Stimulated activated naive CD8-positive, alpha-beta T cell treated with anti-CD3 and anti-CD28 coated beads, Interleukin-15, Interleukin-2, amounts not matched to agents 100 ng/mL and 50 ng/mL, for 24 hours (primary cell): Measurements from ENCODE around the gene PTER.

Experiments used
- H3K27ac Mint-ChIP-seq: one replicate; pipeline ENCODE4 v1.8.0; 2021; ENCODE audit warnings: mild to moderate bottlenecking, mixed read lengths
- H3K27me3 Mint-ChIP-seq: one replicate; pipeline ENCODE4 v1.8.0; 2021; ENCODE audit warnings: mixed read lengths
- H3K36me3 Mint-ChIP-seq: one replicate; pipeline ENCODE4 v1.8.0; 2021; ENCODE audit warnings: low read depth, mixed read lengths
- H3K4me1 Mint-ChIP-seq: one replicate; pipeline ENCODE4 v1.8.0; 2021; ENCODE audit warnings: low read depth, mixed read lengths
- H3K4me3 Mint-ChIP-seq: one replicate; pipeline ENCODE4 v1.8.0; 2021; ENCODE audit warnings: mild to moderate bottlenecking, mixed read lengths
- H3K9me3 Mint-ChIP-seq: one replicate; pipeline ENCODE4 v1.8.0; 2021; ENCODE audit warnings: mixed read lengths

Gene PTER

GRCh38 chr10:16442914-16443313 lies 6.1 kb downstream of the PTER start:
- Mint-ChIP-seq H3K36me3 (peaks cover 73% of the 10 kb centered on the region), H3K27me3 (no peaks in the 10 kb centered on the region), H3K27ac (no peak overlapping the region), H3K4me3 (no peak overlapping the region), H3K9me3 (no peaks in the 10 kb centered on the region), H3K4me1 (peaks cover 41% of the 10 kb centered on the region)

DNA sequence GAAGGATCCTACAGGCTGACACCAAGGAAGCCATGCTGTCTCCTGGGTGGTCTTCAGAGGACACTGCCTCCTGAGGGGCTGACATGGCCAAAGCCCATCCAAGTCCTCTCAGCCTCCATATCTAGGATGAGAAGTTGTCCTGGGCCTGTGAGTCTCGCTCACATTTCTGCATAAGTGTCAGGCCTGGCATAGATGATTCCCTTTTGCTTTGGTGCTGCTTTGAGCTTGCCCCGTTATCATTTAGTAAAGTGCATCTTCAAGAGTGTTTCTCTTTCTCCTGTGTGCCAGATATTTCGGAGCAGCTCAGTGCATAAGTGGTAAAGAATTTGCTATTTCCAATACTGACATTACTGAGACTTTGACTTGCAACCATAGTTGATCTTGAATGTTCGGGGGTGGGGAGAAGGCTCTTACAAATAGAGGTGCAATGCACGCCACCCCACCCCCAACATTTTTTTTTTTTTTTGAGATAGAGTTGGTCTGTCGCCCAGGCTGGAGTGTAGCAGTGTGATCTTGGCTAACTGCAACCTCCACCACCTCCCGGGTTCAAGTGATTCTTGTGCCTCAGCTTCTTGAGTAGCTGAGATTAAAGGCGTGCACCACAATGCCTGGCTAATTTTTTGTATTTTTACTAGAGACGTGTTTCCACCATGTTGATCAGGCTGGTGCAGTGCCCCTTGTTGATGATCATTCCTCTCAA lies 9.1 kb downstream of the PTER start:
- no peak overlapping the region for H3K27ac Mint-ChIP-seq
- peaks cover 68% of the 10 kb centered on the region for H3K36me3 Mint-ChIP-seq
- no peaks in the 10 kb centered on the region for H3K27me3 Mint-ChIP-seq
- H3K4me3 Mint-ChIP-seq = no peak overlapping the region
- H3K4me1 Mint-ChIP-seq = peaks cover 13% of the 10 kb centered on the region
- H3K9me3 Mint-ChIP-seq = no peaks in the 10 kb centered on the region

GRCh38 chr10:16449454-16449853 lies 12.6 kb downstream of the PTER start:
- peaks cover 50% of the 10 kb centered on the region for H3K36me3 Mint-ChIP-seq
- H3K4me1 Mint-ChIP-seq = no peaks in the 10 kb centered on the region
- H3K9me3 Mint-ChIP-seq = no peaks in the 10 kb centered on the region
- H3K27ac Mint-ChIP-seq = no peak overlapping the region
- no peak overlapping the region for H3K4me3 Mint-ChIP-seq
- no peaks in the 10 kb centered on the region for H3K27me3 Mint-ChIP-seq

- Mint-ChIP-seq H3K36me3 (peaks cover 36% of the 10 kb centered on the region), H3K27ac (no peak overlapping the region), H3K4me3 (no peak overlapping the region), H3K4me1 (peaks cover 14% of the 10 kb centered on the region), H3K27me3 (no peaks in the 10 kb centered on the region), H3K9me3 (no peaks in the 10 kb centered on the region)
Observed at GRCh38 chr10:16458166-16458955, 21.6 kb downstream of the PTER start.

DNA sequence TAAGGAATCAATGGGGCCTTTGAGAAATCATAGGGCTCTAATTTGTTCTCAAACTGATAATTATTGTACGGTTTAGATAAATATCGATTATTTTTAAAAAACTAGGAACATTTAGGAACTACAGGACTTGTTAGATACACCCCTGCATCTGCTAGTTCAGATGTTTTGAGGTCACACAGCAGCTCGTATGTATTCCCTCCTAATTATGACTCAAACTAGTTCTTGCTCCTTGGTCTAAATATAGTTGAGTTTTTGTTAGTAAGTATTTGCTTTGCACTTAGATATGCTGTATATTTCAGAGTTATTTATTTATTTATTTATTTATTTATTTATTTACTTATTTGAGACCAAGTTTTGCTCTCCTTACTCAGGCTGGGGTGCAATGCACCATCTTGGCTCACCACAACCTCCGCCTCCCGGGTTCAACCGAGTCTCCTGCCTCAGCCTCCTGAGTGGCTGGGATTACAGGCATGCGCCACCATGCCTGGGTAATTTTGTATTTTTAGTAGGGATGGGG lies 22.7 kb downstream of the PTER start:
- Mint-ChIP-seq H3K27ac (no peak overlapping the region), H3K27me3 (no peaks in the 10 kb centered on the region), H3K36me3 (peaks cover 41% of the 10 kb centered on the region), H3K4me1 (peaks cover 15% of the 10 kb centered on the region), H3K4me3 (no peak overlapping the region), H3K9me3 (peaks cover 6% of the 10 kb centered on the region)

DNA sequence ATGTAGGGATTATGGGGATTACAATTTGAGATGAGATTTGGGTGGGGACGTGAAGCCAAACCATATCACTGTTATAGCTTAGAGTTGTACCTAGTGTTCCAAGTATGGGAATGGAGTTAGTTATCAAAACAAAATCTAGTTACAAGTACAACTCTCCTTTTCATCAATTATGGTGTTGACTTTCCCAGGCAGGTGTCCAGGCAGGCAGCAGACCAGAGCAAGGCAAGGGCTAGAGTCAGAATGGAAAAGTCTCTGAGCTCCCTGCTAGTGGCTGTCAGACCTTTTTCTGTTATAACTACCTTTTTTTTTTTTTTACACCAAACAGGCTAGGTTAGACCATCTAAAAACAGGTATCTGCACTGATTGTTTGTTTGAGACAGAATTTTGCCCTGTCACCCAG lies 29.2 kb downstream of the PTER start:
- H3K4me3 Mint-ChIP-seq = no peak overlapping the region
- peak overlapping the region; percentile 65 for H3K27ac Mint-ChIP-seq
- H3K27me3 Mint-ChIP-seq = no peaks in the 10 kb centered on the region
- peaks cover 34% of the 10 kb centered on the region for H3K4me1 Mint-ChIP-seq
- peaks cover 9% of the 10 kb centered on the region for H3K9me3 Mint-ChIP-seq
- H3K36me3 Mint-ChIP-seq = peaks cover 68% of the 10 kb centered on the region

DNA sequence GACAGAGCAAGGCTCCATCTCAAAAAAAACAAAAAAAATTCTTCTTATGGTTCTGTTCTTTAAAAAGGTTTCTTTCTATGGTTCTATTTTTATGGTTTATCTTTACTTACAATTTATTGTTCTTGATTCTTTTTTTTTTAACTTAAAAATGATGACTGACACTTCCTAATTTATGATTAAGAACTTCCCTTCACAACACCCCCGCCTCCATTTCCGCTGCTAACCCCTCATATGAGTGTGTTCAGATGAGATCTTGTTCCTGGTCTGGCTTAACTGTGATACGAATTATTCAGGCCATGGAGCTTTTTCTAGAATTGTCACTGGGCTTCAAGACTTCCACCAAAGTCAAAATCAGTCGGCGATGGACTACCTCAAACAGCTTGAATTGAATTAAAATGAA lies 33.9 kb downstream of the PTER start:
- H3K36me3 Mint-ChIP-seq = peaks cover 49% of the 10 kb centered on the region
- peak overlapping the region; percentile 61 for H3K27ac Mint-ChIP-seq
- H3K4me1 Mint-ChIP-seq = peaks cover 24% of the 10 kb centered on the region
- H3K9me3 Mint-ChIP-seq = no peaks in the 10 kb centered on the region
- H3K27me3 Mint-ChIP-seq = no peaks in the 10 kb centered on the region
- H3K4me3 Mint-ChIP-seq = no peak overlapping the region

DNA sequence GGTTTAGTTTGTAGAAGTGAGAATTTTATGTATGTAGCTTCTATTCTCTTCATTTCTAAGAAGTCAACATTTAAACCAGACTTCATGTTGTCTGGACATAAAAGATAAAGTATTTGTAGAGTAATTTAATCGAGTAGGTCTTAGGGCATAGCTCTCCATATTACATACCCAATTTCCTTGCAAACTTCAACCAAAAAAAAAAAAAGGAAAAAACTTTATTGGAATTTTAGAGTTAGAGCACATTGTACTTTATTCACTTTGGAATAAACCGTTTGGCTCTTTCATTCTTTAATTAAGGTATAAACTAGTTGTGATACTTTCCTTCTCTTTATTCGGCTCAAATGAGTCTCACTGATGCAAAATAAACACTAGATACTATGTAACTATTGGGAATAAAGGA lies 36.0 kb downstream of the PTER start:
- H3K9me3 Mint-ChIP-seq = no peaks in the 10 kb centered on the region
- no peak overlapping the region for H3K4me3 Mint-ChIP-seq
- no peaks in the 10 kb centered on the region for H3K27me3 Mint-ChIP-seq
- no peak overlapping the region for H3K27ac Mint-ChIP-seq
- peaks cover 36% of the 10 kb centered on the region for H3K36me3 Mint-ChIP-seq
- peaks cover 21% of the 10 kb centered on the region for H3K4me1 Mint-ChIP-seq

DNA sequence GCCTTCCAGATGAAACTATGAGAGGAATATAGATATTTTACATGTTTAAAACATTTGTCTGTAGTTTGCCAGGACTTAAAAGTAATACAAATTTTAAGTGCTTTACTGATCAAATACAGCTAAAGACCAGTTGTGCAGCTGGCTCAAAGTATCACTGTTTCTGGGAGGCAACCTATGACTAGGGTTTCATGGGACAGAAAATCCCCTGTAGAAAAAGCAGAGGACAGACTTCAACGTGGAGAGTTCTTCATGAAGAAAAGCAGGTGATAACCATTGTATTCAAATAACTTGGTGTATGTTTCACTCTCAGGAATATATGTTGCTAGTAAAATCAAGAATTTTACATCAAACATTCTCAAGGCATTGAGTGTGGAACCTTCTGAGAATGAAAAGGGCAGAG lies 40.9 kb downstream of the PTER start:
- Mint-ChIP-seq H3K36me3 (peaks cover 17% of the 10 kb centered on the region), H3K4me1 (peaks cover 3% of the 10 kb centered on the region), H3K27ac (no peak overlapping the region), H3K9me3 (no peaks in the 10 kb centered on the region), H3K4me3 (no peak overlapping the region), H3K27me3 (no peaks in the 10 kb centered on the region)

GRCh38 chr10:16478801-16479200 lies 42.0 kb downstream of the PTER start:
- no peaks in the 10 kb centered on the region for H3K9me3 Mint-ChIP-seq
- no peaks in the 10 kb centered on the region for H3K27me3 Mint-ChIP-seq
- no peak overlapping the region for H3K4me3 Mint-ChIP-seq
- peaks cover 17% of the 10 kb centered on the region for H3K36me3 Mint-ChIP-seq
- H3K4me1 Mint-ChIP-seq = peaks cover 9% of the 10 kb centered on the region
- H3K27ac Mint-ChIP-seq = no peak overlapping the region

DNA sequence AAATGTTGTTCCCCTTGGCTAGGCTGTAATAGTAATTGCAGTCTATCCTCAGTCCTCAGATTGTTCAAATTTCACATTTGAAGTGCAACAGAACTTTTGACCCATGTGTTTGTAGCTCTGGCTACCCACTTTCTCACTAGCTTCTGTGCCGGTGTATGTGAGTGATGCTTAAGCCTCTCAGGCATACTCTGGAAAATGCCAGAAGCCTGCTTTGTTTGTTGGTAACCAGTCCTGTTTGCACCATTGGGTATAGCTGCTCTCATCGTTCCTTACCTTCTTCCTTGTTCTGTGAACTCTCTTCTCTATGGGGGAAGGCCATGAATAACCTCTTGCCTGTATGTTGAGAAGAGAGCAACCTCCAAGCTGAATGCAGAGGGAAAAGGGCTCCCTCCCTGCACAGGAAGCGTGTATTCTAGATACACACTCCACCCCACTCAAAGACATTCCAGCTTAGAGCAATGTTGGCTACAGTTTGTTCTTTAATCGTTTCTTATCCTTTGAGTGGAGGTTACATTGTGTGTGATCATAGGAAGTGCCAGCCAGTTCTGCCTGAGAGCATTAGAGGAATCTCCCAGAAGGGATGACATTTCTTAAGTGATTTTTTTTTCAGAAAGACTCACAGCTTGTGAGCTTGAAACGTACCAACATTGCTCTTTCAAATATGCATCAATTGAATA lies 44.4 kb downstream of the PTER start:
- H3K27ac Mint-ChIP-seq = no peak overlapping the region
- peaks cover 9% of the 10 kb centered on the region for H3K4me1 Mint-ChIP-seq
- H3K36me3 Mint-ChIP-seq = peaks cover 34% of the 10 kb centered on the region
- no peaks in the 10 kb centered on the region for H3K9me3 Mint-ChIP-seq
- no peaks in the 10 kb centered on the region for H3K27me3 Mint-ChIP-seq
- H3K4me3 Mint-ChIP-seq = no peak overlapping the region

DNA sequence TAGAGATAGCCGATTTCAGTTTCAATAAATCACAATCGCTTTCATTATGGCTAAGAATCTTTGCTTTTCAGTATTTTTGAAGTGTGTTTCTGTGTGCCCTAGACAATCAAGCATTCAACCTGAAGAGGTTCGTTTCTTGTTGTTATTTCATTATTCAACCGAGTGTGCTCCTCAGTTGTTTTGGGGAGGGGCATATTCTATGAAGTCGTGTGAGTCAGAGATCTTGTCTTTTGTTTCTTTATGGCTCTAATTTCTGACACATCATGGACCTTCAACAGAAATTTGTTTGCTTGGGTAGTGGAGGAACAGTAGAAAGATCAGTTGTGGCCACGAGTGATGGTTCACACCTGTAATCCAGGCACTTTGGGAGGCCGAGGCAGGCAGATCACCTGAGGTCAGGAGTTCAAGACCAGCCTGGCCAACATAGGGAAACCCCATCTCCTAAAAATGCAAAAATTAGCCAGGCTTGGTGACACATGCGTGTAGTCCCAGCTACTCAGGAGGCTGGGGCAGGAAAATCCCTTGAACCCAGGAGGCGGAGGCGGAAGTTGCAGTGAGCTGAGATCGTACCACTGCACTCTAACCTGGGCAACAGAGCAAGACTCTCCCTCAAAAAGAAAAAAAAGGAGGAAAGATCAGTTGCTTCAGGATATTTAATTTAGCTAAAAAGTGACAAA lies 46.6 kb downstream of the PTER start:
- H3K27me3 Mint-ChIP-seq = no peaks in the 10 kb centered on the region
- H3K4me1 Mint-ChIP-seq = peaks cover 6% of the 10 kb centered on the region
- no peak overlapping the region for H3K4me3 Mint-ChIP-seq
- peak overlapping the region; percentile 36 for H3K27ac Mint-ChIP-seq
- peaks cover 49% of the 10 kb centered on the region for H3K36me3 Mint-ChIP-seq
- H3K9me3 Mint-ChIP-seq = no peaks in the 10 kb centered on the region

DNA sequence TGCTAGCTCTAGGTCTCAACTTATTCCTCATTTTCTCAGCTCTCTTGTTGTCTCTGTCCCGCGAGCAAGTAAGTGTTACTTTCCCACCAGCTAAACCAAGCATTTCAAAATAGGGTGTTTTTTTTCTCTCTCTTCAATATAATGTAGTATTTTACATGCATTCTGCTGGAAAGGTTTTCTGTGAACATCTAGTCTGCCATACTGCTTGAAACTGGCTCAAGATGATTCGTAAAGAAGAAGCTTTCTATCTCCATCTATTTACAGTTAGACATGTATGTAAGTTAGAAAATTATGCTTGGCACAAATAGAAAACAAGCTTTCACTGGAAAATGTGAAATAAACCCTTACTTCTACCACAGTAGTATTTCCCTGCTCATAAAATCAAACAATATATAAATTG lies 53.7 kb downstream of the PTER start:
- Mint-ChIP-seq H3K4me1 (no peaks in the 10 kb centered on the region), H3K4me3 (no peak overlapping the region), H3K27me3 (no peaks in the 10 kb centered on the region), H3K36me3 (peaks cover 65% of the 10 kb centered on the region), H3K27ac (no peak overlapping the region), H3K9me3 (no peaks in the 10 kb centered on the region)

GRCh38 chr10:16491933-16492332 lies 55.1 kb downstream of the PTER start:
- Mint-ChIP-seq H3K27ac (no peak overlapping the region), H3K27me3 (no peaks in the 10 kb centered on the region), H3K9me3 (no peaks in the 10 kb centered on the region), H3K4me1 (no peaks in the 10 kb centered on the region), H3K4me3 (no peak overlapping the region), H3K36me3 (peaks cover 62% of the 10 kb centered on the region)
